Activated CD4-positive, alpha-beta T cell treated with anti-CD3 and anti-CD28 coated beads, Interleukin-2, amount 10 ng/mL, durations not matched to agents 7 days and 5 days (primary cell): Measurements from ENCODE around the gene DGCR6L. TPM values are rescaled to one million over a fixed set of nuclear protein-coding genes. Genes with fewer than 3 reads are reported as not detected.

Source experiments
- total RNA-seq, 2 experiments: library from RNA; stranded (reverse); gene quantifications; one replicate each; pipeline ENCODE4 v1.2.3, GENCODE V29; 2021

The DGCR6L gene
- total RNA-seq, 2 experiments from 2014 or later: 60.4 to 63.1 TPM

Other genes starting within 250 kb of the DGCR6L start
- 10 to 100 TPM; 51.2 to 54.5 TPM for gene DGCR8, start 239.8 kb downstream of the DGCR6L start, total RNA-seq
- 100 to 1,000 TPM; 229 to 234 TPM for gene RANBP1, start 204.0 kb downstream of the DGCR6L start, total RNA-seq
- gene TRMT2A, start 202.8 kb downstream of the DGCR6L start, total RNA-seq: 10 to 100 TPM; 85.5 to 91.4 TPM
- 10 to 100 TPM; 57.9 to 58.9 TPM for gene ZDHHC8, start 188.3 kb downstream of the DGCR6L start, total RNA-seq
- under 1 TPM; 0.12 to 0.23 TPM for gene CCDC188, start 169.0 kb downstream of the DGCR6L start, total RNA-seq
- 1 to 10 TPM; 3.1 to 4.0 TPM for gene RTN4R, start 51.7 kb downstream of the DGCR6L start, total RNA-seq
- gene ZNF74, start 74.1 kb upstream of the DGCR6L start, total RNA-seq: 10 to 100 TPM in 1 of 2 experiments, 1 to 10 TPM in 1; 8.6 to 11.1 TPM
- gene SCARF2, start 117.8 kb upstream of the DGCR6L start, total RNA-seq: 1 to 10 TPM; 1.1 to 1.2 TPM
- 10 to 100 TPM; 38.7 to 40.1 TPM for gene KLHL22, start 175.7 kb upstream of the DGCR6L start, total RNA-seq
- 100 to 1,000 TPM; 141 to 182 TPM for gene MED15, start 187.6 kb upstream of the DGCR6L start, total RNA-seq